ENCODE data around the gene SAMD13.

SAMD13 gene

DNA sequence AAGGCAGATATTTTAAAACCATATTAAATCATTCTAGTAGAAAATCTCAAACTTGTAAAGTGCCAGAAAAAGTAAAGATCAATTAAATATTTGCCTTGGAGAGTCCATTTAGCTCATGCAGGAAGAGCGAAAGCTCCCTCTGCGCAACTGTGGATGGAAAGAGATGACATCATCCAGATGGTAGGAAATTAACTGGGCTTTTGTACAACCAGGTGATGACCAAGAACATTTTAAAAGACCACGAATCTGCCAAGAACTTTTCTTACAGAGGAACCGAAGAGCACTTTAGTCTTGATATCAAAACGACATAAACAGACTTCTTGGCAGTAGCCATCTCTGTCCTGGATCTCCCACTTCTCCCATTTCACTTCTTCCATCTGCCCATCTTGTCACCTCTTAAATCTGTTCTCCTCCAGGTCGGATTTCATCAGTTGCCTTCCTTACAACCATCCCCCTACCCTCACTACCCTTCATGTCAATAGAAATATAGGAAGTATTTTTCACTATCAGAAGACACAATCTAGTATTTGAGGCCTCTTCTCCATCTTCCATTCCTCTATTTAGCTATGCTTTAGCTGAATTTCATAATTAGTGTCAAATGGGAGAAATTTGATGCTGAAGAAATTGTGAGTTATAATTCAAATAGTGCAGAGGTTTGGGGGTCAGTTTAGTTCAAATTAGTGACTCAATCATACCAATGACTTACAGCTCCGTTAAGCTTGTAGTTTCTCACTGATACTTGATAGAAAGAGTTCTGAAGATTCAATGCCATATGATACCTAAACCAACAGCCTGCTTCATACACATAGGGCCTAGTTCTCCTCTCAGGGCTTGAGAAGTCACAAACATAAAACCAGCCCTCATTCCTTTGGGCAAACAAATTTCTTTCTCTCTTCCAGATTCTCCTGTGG is 74.7 kb downstream of the SAMD13 start:
- no peak for DNase-seq

DNA sequence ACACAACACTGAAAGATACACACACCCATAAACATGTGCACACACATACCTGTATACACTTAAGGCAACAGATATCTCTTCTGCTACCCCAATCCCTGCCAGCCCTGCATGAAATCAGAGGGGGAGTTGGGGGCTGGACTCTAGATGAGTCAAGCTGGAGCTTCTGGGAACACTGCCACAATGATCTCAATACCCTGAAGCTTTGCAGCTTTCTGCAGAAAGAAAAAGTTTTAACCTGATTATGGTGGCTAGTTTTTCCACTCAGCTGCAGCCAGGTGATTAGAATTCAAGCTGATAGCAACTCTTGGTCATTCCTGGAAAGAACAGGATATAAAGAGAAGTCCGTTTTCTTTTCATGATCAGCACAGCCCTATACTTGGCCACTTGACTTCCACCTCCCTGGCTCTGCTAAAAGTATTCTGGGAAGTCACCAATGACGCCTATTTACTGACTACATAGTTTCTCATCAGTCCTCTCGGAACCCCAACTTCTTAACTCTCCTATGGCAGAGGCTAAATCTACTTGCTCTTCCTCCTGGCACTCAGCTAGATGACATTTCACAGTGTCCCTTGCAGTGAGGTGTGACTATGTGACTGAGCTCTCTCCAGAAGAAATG is 76.1 kb downstream of the SAMD13 start:
- no peak for DNase-seq

DNA sequence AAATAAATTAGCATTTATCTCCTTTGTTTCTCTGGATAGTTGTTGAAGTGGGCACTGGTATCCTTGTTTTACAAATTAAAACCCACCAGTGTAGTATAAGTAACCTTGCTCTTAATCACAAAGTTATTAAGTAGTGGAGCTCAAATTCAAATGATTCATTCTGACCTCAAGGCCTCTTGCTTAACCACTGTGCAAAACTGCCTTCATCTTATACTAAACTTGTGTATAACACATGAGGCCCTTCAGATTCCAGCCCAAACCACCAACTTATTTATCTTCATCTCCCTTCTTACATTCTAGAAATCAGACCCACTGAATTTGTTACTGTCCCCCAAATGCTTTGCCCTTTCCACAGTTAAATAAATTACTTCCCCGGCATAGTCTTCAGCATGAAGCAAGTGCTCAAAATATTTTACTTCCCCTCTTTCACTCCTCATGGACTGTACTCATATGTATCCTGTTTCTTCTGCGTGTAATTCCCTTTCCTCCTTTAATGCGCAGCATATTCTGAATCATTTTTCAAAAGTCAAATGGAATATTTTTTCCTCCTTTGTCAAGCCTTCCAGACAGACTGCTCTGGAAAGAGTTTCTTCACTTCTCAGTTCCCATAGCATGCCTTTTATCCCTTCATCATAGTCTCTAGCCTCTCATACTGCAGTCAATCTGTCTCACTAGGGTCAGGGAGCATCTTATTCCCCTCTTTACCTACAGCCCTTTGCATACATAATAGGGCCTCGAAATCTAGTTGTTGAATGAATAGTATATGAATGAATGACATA is 77.8 kb downstream of the SAMD13 start:
- no peak for DNase-seq

DNA sequence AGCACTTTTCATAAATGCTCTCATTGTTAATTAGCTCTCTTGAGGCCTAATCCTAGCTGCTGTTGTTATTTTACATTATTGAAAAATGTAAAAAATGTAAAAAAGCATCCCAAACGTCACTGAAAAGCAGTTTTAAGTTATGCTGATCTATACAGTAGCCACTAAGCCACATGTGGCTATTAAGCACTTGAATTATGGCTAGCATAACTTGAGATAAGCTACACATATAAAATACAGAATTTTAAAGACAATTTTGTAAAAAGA is 78.3 kb downstream of the SAMD13 start:
- no peak for DNase-seq

DNA sequence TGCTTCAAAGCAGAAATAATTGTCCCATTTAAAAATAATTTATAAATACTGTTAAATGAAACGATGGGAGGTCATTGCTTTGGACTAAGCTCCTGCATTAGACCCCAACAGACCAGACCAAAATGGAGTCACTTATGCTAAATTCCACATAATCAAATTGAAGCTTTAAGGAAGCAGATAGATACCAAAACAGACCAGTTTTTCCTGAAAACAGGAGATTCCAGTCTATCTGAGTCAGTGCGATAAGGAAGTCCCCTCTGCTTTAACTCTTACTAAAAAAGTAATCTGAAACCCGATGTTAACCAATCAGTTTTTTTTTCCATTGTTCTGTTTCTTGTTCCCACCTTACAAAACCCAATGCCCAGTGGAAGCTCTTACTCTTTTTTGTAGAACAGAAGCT is 80.6 kb downstream of the SAMD13 start:
- no peak for DNase-seq

DNA sequence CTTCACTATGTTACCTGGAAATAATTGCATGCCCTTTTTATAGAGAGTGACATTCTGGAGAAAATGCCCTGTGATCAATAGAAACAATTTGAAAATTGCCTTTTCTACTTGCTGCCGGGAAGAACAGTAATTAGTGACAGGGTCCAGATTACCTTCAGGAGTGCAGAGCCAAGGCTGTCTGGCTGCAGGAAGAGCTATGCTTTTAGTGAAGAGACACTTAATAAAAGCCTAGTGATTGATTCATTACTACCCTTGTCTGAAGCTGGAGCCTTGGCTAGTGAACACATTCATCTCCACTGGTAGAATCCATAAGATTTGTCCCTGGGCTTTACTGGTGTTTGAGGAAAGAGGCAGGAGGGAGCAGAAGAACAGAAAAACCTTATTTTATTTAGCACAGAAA is 83.8 kb downstream of the SAMD13 start:
- no peak for DNase-seq

DNA sequence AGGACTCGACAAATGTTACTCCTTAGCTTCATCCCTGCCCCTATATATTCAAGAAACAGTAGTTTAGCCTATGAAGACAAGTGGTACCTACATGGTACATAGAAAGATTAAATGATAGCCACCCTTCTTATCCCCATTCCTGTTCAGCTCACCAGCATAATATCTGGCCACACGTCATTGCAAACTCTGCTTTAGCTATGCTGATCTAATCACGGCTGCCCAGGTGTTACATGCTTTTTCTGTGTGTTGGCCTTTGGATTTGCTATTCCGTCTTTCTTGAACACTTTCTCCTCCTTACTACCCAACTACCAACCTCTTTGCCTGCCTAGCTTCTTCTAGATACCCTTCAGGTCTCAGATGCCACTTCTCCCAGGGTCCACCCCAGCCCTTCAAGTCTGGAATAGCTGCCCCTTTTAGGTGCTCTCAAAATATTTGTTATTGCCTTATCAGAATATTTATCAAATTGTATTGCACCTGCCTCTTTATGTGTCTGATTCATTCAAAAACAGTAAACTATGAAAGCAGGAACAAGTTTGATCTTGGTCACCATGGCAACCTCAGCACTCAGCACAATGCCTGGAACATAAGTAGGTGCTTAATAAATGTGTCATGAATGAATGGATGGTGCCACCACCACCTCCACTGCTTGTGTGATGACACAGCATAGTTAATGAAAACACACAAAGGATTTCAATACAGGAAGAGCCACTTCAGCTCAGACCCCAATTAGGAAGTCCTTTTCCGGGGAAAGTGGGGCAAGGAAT is 85.4 kb downstream of the SAMD13 start:
- no peak for DNase-seq

DNA sequence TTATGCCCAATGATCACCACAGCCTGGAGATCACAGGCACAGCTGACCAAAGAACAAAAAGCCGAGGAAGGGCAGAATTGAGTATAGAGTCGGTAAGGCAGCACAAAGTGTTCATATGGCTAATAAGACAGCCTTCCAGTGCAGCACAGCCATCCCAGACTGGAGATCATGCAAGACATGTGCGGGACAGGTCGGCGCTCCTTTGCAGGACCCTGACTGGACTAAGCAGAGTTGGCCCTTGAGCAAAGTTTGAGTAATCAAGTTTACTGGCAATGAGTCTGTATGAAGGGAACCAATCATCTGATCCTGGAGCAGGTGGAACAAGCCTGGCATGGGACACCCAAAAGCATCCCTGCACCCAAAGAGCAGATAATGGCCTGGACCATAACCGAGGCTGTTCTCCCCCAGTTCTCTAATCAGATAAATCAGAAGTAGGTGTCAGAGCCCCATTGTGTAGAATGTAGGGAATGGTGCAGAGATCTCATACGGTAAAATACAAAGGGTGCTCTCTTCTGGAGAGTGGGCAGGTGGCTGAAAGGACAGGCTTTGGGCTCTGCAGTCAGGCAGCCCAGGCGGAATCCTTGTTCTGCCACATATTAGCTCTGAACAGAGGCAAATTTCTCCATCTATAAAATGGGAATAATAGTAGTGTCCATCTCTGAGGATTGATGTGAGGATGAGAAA is 86.1 kb downstream of the SAMD13 start:
- DNase-seq = no peak

DNA sequence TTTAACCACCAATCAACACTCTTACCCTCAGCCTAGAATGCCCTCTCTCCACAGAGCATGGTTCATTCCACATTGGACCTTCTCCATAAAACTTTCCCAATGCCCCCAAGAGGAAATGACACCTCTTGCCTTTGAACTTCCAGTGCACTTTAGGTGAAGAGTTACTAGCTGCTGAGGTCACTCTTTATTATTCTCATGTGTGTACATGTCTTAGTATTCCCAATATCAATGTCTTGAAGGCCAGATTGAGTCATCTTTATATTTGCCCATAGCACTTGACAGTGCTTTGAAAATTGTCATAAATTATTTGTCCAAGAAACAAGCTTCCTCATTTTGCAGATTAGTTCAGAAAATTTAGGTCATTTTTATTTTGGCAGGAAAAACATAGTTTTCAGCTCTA is 88.7 kb downstream of the SAMD13 start:
- DNase-seq = no peak

DNA sequence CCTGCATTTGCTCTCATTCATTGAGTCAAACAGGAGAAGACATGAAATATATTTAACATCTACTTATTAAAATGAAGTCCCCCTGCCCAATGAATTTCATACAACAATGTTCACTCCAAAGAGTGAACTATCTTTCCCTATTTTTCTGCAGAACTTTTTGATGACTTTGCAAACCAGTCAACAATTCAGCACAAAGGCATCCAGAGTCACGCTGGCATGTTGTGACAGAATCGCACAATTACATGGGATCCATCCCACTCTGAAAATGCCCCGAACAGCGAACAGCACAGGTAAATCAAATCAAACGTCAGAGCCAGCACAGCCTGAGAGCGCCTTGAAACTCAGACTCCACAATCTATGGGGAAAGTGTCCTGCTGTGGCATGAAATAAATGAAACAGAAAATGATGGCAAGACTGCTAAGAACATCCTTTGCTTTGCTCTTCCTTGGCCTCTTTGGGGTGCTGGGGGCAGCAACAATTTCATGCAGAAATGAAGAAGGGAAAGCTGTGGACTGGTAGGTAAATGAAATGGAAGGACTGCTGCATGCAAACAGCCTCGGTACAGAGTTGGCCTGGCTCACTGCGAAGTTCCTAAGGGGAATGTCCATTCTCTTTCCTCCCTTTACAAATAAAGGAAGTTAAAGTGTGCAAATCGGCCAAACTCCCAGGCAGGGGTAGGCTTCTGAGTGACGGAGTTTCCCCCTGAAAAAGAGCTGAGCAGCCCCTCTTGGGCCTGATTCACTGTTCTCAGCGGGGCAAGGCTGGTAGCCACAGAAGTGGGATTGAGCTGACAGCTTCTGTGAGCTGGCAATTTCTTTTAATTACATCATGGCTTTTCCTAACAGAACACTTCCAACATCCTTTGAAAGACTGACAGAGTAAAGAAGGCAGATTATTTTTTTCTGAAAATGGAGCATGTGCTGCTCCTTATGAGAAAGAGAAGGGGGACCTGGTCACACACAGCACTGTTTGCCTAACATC is 97.0 kb downstream of the SAMD13 start, which contains the start of gene DNASE2B:
Gene DNASE2B (plus strand): TSS at position 310 of the 981 bp plus-strand sequence. CDS start 81 bp downstream, at position 391.
- DNase-seq = no peak
